ENCODE measurements around the gene GATA3.

The GATA3 gene

DNA sequence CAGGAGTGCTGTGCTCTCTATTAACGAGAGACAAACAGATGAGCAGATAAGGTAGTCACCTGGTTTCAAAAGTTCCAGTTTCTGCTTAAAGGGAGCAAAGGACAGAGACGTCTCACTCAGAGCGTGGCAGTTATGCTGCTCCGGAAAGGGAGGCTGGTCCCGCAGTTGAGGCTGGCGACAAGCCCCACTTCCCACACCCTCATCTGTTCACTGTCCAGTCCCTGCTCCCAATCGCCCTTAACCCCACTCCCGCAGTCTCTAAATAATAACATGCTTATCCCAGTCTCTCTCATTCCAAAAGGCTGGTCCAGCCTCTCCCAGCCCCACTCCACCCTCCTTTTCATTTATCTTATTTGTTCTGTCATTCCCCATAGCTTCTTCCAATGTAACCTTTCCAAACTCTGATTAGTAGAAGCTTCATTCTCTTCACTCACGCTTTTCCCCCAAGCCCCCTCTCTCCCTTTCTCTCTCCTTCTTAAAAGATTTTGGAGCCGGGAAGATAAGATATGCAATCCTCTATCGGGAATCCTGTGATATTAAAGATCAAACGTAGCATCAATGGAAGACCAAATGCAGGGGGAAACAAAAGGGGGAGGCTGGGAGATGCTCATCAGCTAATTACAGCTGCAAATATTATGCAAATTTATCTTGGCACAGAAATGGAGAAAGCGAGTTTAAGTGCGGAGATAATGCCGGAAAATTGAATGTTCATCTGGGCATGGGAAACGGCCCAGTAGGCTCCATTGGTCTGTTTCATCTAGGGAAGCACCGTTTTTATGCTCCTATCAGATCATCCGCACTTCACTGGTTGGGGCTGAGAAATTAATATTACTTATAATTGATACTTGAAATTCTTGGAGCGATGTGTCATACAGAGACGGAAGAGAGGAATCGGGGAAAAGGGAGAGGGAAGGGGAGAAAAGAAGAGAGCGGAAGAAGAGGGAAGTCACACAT is 16.3 kb upstream of the GATA3 start:
- no peak for DNase-seq

DNA sequence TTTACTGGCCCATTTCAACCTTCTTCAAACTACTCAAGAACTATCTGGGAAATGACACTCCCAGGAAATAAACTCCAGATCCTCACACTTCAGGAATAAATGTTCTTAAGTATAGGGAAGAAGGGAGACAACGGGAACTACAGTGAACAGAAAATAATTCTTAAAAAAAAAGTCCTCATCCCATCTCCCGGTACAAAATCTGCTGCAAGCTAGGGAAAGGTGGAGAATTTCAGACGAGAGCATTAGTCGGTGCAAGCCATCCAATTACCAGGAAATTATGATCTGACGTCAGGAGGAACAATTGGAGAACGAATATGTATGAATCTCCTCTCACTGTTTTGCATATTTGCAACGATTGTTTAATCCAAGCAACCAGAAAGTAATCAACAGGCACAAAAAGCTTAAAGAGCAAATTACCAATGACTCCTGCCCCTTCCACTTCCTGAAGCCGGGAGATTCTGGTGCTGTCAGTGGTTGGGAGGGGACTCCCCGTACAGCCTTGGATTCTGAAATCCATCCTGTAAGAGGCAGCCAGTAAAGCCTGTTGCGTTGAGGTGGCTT is 15.1 kb upstream of the GATA3 start:
- DNase-seq = no peak

DNA sequence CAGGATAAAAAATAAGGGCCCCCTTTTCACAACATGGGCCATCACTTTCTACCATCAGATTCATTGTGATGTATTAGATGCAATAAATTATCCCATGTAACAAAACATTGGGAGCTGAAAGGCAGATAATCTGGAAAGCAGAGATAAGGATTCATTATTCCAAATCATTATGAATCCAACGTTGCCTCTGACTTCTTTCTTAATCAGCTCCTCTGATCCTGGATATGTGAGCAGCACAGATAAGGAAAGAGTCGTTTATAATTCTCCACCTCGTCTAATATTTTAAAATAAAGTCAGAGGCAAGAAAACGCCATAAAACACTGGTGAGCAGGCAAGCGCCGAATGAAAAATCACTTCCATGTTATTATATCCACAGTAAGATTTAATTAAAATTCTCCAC is 13.8 kb upstream of the GATA3 start:
- DNase-seq = no peak

DNA sequence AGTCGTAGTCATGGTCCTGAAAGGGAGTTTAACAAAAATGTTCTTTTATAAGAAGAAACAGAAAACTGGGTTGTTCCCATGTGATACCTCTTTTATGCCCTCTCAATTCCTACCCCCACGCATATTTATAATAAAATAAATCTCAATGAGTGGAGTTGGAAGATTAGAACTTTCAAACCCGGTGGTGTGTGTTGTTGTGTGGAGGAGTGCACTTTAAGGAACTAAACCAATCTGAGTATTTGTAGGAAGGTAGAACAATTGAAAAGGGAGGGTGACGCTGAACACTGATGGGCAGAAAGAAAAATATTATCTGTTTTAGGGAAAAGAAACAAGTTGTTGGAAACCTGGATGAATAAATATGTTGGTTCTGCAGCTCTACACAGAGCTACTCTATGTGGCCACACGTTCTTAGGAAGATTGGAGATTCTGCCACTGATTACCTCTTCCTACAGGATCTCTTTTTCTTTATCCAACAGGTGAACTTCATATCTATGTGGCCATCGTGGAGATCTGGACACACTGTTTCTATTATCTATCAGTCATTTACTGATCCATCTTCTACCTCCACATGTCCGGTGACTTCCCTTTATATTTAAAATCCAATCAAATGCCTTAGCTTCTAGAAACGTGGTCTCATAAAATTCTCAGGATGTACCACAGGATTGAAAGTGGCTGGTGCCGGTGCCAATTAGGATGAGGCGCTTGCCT is 13.1 kb upstream of the GATA3 start:
- DNase-seq = no peak

DNA sequence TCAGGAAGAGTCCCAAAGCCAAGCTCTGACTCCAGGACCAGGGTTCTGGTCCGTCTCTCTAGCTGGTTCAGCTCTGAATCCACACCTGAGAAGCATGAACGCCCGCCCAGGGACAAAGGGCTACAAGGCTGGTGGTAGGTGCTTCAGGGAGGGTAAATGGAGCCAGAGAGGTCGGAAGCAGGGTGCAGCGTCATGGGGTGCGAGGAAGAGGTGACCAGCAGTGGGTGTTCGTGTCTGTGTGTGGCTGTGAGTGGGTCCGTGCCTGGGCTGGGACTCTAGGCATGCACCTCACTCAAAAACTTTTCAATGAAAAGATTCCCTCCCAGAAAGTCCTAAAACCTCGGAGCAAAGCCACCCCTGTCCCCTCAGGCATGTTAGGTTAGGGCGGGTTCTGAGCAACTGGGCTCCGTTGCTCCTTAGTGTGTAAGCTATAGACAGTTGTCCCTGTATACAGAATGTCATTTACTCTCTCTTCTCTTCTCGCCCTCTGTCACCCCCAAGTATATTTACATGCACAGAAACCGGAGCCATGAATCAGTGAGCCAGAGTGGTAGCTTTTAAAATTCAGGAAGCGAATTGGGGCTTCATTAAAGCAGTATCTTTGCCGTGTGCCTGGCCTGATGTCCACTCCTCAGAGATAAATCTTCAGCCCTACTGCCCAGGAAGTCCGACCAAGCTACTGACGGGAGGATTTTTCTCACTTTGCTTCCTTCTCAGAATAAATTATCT is 12.3 kb upstream of the GATA3 start:
- no peak for DNase-seq

DNA sequence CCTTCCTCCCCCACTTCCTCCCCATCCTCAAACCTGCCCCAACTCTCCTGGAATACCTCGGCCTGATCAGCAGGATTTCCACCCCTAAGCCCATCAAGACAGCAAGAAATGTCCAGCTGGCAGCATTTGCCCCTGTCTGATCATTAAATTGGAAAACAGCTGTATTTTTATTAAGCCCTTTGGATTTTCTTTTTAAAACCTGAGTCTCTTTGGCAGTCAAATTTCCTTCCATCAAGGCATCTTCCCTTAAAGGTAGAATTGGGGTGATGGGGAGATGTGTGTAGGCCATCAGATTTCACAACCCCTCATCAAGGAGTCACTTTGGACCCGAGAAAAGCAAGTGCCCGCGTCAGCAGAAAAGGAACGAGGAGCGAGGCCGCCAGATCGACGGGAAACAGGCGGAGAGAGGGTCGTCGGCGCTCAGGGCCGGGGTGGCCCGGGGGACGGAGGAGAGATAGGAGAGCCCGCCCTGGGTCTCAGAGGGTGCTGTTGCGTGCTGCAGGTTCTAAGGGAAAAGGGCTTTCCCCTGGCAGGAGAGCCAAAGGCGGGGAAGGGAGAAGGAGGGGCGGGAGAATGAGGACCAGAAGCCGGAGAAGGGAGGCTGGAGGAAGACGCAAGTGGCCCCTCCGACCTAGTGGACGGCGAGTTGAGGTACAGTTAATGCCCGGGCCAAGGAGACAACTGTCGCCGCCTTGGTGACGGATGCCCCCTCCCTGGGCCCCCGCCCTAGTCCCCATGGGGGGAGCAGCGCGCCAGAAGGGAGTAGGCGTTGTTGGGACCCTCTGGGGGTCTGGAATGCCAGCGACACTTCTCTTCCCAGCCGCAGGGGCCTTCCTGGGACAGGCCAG is 11.5 kb upstream of the GATA3 start:
- no peak for DNase-seq

DNA sequence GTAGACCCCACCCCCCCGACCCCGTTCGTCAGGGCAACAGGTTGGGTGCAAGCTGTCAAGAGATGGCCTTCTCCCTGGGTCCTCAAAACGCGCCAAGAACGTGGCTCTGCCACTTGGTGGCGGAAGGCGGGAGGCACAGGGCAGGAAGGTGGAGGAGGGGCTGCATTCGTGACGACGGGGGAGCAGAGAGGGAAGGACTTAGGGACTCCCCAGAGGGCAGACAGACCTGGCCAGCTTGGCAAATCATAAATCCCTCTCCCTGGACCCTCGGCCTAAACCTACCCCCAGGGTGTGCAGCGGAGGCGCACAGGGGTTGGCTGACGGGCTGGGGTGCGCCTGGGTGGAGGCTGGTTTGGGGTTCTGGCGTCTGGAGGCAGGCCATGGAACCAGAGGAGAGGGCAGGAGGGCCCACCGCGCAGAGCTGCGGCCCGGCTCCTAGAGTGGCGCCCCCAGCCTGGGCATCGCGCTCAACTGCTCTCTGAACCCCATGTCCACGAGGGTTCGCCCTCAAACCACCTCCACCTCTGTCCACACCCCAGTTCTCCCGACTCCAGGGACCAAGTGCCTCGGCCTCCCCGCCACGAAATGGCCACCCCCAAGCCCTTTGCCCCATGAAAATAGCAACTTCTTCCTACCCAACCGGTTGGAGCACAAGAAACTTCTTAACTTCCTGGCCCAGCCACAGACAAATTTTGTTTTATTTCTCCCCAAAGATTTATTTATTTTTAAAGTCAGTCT is 10.8 kb upstream of the GATA3 start:
- DNase-seq = peak; percentile 31

DNA sequence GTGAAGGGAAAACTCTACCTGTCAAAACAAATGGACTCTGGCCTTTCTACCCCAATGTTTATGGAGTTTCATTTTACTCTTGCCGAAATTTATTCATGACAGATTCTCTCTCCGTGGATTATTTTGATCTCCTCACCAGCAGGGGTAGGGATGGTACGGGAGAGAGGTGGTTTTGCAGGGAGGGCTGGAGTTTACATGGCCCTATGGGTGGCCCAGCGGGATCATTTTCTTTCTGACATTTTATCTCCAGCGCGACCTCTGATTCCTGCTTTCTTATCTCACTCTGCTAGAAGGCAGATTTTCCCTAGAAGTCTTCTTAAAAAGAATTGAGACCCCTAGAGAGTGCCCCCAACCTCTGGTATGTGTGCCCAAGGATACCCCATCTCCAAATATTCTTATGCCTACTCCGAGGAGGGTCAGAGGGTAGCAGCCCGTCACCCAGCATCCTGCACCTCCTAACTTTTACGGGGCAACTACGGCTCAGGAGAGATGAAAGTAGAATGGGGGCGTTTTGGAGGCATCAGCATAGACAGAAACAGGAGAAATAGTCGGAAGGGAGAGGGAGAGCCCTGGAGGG is 10.1 kb upstream of the GATA3 start:
- no peak for DNase-seq

DNA sequence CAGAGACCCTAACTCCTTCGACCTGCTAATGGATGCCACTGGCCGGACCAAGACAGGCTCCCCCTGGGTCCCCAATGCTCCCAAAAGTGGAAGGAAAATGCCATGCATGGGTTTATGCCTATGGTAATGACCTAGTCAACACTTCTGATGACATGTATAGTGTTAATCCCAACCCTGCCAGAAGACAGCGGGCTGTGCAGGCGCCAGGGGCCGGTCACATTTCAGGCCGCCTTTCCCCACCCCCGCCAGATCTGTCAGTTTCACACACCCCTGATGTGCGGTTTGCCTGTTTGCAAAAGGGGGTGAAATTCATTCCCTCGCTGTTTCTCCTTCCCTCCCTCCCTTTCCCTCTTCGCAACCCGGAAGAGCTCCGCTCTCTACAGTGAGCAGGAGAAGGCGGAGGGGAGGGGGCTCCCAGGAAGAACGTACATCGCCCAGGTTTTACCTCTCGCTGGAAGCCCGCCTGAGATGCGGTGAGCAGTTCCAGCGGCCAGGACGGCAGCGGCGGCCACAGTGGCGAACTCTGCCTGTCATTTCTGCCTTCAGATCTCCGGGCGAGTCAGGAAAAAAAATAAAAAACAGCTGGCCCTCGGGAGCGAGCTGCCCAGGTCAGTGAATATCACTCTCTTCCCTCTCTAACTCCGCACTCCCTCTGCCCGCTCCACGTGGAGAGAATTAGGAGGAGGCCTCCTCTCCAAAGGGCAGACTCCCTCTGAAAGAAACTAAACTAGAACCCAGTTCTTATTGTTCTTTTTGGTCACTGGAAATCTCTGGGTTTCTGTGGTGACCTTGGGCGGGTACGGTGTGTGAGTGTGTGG is 9.4 kb upstream of the GATA3 start:
- no peak for DNase-seq

DNA sequence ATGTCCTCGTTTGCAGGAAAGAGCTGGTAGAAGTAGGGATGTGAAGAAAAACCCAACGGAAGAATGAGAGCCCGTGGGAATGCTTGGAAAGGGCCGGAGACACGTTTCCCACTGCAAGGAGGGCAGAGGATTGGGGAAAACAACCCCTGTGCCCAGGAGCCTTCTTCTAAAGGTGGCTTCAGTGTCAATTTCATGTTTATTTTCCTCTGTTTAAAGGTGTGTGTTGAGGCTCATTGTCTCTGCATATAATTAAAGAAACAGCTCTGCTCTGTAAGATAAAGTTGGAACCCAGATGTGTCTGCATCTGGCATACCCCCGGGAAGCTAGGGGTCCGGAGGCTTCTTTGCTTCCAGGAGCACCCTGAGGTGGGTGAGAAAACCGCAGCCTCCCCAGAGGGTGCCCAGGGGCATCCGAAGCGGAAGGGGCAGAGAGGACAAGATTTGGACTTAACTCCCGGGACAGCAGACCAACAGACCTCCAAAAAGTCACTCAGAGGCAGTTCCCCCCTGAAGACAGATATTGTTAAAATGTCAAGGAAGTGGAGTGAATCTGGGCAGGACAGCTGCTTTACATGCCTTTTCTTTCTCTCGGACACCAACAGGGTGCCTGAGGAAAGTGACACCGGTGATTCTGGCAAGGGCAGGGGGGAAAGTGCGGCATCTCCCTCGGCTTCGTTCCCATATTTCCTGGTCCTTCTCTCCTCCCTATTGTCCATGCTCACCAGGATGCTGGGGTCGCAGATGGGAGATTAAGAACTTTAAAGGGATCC is 8.6 kb upstream of the GATA3 start:
- DNase-seq = no peak

DNA sequence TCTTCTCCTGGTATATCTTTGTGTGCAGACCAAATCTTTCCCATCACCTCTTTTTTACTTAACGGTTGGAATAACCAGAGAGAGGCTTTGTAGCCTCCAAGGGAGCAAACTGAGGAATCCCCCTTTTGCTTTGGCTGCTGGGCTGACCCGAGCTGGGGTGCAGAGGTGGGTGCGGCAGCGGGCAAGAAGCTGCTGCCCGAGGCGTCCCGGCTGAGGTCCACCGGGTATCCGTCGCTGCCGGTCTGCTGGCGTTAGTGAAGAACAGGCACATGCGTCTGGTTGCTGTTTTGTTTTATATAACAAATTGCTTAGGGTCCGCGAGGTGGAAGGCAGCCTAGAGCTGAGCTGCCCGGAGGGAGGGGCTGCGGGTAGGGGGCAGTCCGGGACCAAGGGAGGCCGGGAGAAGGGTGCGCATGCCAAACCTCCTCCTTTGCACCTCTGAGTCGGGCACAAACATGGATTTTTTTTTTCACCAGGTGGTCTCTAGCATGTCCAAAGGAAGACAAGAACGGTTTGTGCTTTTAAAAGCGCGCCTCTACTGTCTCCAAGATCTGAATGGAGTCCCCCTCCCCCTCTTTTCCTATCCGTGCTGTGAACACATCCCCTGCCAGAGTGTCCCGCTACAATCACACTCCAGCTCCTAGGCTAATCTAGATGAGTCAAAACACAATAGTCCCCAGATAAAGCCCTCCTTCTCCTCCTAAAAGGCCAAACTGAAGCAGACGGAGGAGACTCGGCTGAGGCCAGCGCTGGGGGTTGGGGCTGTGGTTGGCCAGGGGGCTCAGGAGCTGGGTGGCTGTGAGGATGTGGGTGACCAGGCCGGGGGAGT is 6.8 kb upstream of the GATA3 start:
- DNase-seq = no peak

DNA sequence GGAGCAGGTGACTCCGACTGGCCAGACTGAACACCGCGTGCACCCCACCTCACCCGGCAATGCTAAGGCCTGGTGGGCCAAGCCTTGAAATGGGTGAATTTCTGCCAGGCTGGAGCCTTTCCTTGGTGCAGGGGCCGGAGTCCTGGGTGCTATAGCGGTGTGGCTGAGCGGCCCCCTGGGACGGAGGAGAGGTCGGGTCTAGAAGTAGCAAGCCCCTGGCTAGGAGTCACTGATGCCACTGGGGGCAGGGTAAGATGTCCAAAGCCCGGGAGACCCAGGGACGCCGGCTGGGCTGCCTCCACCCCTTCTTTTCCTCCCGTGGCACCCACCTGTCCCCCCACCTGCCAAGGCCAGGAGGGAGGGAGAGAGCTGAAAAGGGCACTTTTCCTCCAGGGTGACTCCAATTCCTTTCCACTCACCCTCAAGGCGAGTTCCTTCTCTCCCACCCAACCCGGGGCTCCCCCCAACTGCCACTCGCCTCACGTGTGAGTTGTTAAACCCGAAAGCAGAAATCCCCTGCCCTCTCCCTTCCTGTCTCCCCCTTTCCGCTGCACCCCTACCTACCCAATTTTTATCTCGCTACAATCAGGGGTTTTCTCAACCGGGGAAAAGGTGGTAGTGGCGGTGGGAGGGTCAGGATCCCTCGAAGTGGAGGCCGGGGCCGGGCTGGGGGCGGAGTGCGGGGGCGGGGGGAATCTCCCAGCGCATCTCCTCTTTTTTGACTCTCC is 6.0 kb upstream of the GATA3 start:
- DNase-seq = peak; percentile 59

DNA sequence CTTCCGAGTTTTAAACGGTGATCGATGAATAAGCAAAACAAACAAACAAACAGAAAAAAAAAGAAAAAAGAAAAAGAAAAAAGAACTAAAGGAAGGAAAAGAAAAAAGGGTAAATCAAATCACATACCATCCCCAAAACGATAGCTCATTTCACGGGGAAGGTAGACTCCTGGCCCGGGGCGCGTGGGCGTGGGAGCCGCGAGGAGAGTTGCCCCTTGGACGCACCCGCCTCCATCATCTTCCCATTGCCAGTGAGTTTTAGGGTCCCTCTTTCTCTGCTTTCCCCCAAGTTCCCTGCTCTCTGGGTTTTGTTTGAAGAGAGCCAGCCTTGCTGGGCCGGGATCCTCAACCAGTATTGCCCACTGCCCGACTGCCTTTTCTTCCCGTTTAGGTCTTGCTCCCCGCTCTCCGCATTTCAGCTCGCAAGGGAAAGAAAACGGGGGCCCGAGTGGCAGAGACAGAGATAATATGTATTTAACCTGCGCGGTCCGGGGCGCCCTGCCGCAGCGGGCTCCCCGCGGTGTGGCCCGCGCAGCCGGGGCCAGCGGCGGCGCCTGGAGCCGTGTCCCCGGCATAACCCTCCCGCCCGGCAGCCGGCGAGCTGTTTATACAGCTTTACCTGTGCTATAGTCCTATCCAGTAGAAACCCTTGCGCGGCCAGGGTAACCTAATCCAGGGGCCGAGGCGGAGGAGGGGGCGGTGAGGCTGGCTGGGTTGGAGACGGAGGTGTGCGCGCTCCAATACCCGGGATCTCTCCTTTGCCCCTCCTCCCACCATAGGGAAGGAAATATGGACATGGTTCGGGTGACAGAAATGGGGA is 5.2 kb upstream of the GATA3 start:
- no peak for DNase-seq

DNA sequence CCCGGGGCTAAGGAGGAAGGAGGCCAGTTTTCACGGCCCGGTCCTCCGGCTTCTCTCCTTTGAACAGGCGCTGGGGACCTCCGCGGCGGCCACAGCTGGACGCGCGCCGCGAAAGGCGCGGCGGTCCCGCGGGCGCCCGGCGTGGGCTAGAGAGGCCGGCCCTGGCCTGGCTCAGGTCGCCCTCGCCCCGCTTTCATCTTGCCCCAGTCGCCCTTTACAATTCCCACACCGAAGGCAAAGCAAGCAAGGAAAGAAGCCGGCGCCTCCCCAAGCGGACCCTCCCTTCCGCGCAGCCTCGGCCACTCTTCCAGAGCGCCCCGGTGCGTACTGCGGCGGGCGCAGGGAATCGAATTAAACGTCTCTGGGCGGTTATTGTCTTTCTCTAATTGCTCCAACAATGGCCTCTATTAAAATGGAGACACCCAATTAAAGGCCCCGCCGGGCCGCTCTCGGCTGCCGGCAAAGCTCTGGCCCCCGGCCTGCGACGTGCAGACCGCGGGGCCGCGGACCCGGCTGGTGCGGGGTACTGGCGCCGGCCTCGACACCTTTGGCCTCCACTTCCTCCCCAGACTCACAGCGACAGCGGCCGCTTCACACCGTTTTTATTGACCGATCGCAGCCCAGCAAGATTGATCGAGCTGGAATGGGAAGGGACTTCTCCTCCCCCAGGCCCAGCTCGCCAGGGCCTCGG is 4.5 kb upstream of the GATA3 start:
- no peak for DNase-seq

DNA sequence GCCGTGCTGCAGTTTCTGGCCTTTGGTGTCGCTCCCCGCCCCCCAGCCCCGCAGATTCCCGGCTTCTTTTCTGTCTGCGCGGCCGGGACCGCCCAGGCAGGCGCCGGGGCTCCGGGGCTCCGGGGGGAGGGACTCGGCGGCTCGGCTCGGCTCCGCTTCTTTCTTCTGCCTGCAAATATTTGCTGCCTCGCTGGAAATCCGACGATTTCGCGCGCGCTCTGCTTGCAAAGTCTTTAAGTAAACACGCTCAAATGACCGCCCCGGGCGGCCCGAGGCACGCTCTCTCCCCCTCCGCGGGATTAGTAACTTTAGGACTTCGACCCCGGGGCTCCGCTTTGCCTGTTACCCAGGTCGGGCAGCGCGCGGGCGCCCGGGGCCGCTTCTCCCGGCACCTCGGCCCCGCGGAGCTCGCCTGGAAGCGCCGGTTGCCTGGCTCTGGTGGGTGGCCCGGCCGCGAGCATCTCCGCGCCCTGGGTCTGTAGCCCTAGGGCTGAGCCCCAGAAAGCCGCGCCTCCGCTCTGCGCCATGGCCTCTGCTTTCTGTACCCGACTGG is 3.9 kb upstream of the GATA3 start:
- peak; percentile 32 for DNase-seq

All from activated CD8-positive, alpha-beta memory T cell treated with anti-CD3 and anti-CD28 coated beads, Interleukin-2, amount 50 U/mL, for 4 hours (primary cell).